Regular cardiac myocyte (primary cell): ENCODE measurements around the gene TRIM41. TPM values are rescaled to one million over a fixed set of nuclear protein-coding genes. Genes with fewer than 3 reads are reported as not detected.

ENCODE experiments used
- total RNA-seq: library from RNA; depleted of rRNA; stranded (reverse); fragments of >200 nt; gene quantifications from 2 replicates; pipeline ENCODE4 v1.2.3, GENCODE V29; 2014

Gene TRIM41
- 9.3 and 13.6 TPM in 2 replicates for total RNA-seq

DNA sequence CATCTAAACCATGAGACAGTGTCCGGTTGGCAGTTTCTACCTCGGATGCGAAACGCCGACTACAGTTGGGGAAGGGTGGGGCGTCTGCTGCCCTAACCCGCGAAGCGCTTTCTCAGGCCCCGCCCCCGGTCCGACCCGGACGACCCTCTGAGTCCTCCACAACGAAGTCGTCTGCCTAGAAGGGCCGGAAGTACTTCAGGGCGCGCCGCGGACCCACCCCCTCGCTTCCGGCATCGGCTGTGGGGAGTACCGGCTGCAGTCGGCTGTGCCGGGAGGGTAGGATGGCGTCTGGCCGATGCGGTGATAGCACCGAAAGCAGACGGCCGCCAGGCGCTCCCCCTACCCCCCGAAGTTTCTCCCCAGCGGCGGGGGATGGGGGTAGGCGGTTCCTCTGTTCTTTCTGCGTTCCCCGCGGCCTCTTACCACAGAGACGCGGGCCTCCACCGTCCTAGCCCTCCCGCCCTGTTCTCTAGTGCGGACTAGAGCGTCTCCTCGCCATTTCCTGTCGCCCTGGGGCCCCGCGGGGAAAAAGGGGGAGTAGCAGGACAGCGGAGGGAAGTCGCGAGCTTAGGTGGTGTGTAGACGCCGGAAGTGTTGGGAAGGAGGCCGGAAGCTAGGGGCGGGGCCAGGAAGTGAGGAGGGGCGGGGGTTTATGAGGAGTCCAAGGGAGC is at the start of gene TRIM41:
Gene TRIM41, plus strand, starts transcription at position 224 of the 671 bp plus-strand sequence. CDS start 719 bp downstream, outside the sequence.

DNA sequence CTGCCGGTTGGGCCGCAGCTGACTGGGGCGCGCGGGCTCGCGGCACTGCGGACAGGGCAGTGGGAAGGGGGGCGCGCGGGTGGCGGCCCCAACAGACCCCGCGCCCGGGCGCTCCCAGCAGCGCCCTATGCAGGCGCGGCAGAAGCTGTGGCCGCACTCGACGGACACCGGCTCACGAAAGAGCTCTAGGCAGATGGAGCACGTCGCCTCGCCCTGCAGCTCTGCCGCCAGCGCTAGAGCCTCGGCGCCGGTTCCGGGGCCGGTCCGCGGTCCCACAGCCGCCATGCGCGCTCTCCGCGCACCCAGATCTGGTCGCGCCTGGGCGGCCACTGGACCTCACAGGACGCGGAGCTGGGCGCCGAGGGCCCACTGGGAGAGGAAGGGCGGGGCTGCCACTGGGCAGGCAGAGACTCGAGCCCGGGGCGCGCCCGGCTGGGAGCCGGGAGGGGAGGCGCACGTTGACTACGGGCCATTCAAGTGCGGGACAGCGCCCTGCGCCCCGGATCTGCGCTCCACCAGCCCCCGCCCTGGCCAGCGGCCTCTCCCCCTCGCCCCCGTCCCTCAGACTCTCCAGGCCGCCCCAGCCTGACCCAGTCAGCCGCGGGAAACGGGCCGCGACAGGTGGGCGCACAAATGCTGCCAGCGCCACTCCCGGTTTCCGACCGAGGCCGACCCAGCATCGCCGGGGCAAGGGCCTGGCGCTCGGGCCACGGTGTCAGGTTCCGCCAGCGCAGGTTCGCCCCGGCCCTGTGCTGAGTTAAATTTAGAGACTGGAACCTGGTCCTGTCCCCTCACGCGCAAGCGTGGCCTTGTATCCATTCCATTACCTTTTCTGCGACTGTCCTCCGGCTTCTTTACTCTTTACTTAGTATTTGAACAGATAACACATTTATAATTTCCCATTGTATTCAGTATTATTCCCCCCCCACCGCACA is 18.0 kb upstream of the TRIM41 start, which contains the start of gene TRIM7:
Gene TRIM7, minus strand, starts transcription at position 371 of the 935 bp plus-strand sequence. Its CDS starts 86 bp downstream, at position 285.

DNA sequence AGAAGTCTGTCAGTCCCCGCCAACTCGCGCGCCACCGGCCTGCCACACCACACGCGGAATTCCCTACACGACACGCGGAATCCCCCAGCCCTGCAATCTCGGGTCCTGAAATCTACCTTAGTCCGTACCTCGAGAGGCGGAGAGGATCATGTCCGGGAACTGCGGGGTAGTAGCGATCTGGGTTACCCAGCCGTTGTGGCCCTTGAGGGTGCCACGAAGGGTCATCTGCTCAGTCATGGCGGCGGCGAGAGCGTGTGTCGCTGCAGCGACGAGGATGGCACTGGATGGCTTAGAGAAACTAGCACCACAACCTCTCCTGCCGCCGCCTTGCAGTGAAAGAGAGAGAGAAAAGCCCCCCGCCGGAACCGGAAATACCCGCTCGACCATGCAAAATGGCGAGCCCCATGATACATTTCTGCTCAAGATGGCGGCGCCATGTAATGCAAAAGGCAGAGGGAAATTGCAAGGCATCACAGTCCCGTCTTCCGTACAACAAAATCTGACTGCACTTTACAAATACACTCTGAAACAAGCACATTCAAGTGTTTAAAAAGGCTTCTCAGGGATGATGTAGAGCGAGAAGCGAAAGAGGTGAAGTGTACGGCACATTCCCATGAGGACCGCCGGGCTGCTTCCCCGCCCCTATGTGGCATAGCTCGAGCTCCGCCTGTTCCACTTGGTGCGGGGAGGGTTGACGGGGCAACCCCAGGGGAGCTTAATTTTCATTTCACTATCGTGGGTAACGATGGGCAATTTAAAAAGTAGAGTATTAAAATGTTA is 20.7 kb downstream of the TRIM41 start, which contains the start of gene RACK1:
Gene RACK1, minus strand, starts transcription at position 343 of the 780 bp plus-strand sequence. Its CDS starts 106 bp downstream, at position 237.

GRCh38 chr5:181260720-181261319 is 37.7 kb downstream of the TRIM41 start, which contains the start of gene TRIM52:
TRIM52 (minus strand) TSS chr5:181261143; CDS start chr5:181260813, 330 bp downstream.

Other genes starting within 250 kb of the TRIM41 start
- not detected in 2 replicates for gene BTNL3, start 234.4 kb upstream of the TRIM41 start, total RNA-seq
- not detected in 2 replicates for gene BTNL9, start 183.0 kb upstream of the TRIM41 start, total RNA-seq
- not detected in 2 replicates for gene OR2V1, start 92.1 kb upstream of the TRIM41 start, total RNA-seq
- not detected in 2 replicates for gene OR2V2, start 75.7 kb upstream of the TRIM41 start, total RNA-seq
- 0.85 and 3.1 TPM in 2 replicates for gene TRIM7, start 18.1 kb upstream of the TRIM41 start, total RNA-seq
- gene RACK1, start 20.6 kb downstream of the TRIM41 start, total RNA-seq: 3,272 and 3,476 TPM in 2 replicates
- gene TRIM52, start 37.9 kb downstream of the TRIM41 start, total RNA-seq: 6.8 and 6.9 TPM in 2 replicates
- not detected in 2 replicates for gene OR4F3, start 144.0 kb downstream of the TRIM41 start, total RNA-seq